Measurements from ENCODE around the gene ODAD4.

GRCh38 chr17:41919165-41919817 is 11.1 kb upstream of the ODAD4 start:
- no peak for TF ChIP-seq POLR2A (IDR thresholded peaks at IDR 0.05; ENCODE audit: low read length)
- no peak for TF ChIP-seq GATA1 (IDR thresholded peaks at IDR 0.05; ENCODE audit: low read depth, low read length)

Measured in erythroblast (primary cell).